ENCODE measurements around the gene STARD7.
"Not testable (repeated sequence)": the region's sequence is repeated elsewhere in the genome, so short reads cannot be mapped to it uniquely, and the experiment has no call there.

Gene STARD7

DNA sequence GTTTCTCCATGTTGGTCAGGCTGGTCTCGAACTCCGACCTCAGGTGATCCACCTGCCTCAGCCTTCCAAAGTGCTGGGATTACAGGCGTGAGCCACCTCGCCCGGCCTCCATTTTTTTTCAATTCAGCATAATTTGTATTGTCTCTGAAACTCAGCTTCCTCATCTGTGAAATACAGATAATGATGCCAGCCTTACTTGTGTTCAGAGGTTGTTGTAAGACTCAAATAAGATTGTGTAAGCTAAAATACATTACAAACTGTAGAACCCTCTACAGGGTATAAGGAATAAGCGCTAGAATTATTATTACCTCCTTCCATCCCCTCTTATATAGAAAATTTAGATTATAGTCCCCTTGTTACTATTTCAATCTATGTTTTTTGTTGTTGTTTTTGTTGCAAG is 24.8 kb upstream of the STARD7 start:
- DNase-seq: no peak

DNA sequence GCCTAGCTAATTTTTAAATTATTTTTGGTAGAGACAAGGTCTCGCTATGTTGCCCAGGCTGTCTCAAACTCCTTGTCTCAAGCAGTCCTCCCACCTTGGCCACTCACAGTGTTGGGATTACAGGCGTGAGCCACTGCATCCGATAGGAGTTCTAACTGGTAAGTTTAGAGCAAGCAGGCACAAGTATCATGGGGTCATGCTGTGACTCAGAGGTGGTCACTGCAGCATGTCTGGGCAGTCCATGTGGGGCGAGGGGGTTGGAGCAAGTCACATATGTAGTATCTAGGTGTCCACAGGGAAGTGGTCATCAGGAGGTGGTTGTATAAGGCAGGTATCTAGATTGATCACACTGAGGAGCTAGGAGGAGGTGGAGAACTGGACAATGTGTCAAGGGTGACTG is 22.7 kb upstream of the STARD7 start:
- DNase-seq: no peak

DNA sequence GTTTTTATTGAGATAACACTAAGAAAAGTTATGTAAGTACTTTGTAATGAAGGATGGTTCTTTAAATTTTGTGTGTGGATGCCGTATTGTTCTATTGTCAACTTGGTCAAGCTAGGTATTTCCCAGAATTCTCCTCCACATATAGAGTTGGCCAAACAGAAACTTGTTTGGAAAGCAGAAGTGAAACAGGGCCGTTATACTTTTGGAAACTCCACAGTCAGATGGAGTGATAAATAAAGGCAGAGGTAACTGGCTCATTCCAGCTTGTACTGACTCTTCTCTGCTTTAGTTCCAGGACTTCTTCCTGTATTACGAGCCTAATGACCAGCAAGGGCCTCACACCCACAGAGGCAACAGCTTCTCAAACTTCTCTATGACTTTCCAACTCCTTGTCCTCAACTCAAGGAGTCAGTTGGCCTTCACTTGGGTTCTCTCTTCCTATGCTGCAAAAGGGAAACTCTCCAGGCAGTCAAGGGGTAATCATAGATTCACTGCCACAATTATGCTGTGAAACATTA is 16.4 kb upstream of the STARD7 start:
- no peak for DNase-seq

GRCh38 chr2:96221106-96221505 is 12.5 kb upstream of the STARD7 start:
- not testable (repeated sequence) for DNase-seq

DNA sequence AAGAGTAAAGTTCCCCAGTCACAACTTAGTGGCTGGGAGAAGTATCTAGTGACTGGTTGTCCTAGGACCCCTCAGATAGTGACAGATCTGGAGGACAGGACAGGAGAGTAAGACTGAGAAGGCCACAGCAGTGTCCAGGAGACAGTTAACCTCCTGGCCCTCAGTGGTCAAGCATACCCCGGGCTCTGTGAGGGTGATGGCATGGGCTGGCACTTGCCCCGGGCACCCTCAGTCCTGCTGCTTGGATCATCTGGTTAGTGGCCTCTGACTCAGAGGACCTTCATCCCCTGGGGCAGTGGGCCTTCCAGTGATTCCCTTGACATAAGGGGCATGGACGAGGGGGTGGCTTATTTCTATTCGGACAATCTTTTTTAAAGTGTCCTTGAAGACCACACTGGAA is 11.3 kb upstream of the STARD7 start:
- not testable (repeated sequence) for DNase-seq

DNA sequence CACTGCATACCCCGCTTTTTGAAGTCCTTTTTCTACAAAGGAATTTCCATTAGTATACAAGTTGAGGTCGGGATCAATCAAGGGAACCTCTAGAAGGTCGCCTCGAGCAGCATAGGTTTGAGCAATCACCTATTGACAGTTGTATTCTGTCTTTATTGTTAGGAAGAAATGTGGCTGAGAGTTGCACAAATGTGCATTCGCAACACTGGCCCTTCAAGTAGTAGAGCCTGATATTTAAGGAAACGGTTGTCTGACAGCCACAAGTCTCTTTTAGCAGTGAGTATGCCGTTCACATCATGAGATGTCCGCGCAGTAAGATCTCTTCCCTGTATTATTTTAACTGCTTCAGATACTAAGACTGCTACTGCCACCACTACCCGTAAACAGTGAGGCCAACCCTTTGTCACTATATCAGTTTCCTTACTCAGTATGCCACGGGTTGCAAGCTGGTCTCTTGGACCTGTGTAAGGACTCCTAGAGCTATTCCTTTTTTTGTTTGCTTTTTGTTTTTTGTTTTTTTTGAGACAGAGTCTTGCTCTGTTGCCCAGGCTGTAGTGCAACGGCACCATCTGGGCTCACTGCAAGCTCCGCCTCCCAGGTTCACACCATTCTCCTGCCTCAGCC is 10.0 kb upstream of the STARD7 start:
- no peak for DNase-seq

GRCh38 chr2:96214554-96214953 is 5.9 kb upstream of the STARD7 start:
- no peak for DNase-seq

GRCh38 chr2:96213379-96213778 is 4.8 kb upstream of the STARD7 start:
- DNase-seq: no peak

DNA sequence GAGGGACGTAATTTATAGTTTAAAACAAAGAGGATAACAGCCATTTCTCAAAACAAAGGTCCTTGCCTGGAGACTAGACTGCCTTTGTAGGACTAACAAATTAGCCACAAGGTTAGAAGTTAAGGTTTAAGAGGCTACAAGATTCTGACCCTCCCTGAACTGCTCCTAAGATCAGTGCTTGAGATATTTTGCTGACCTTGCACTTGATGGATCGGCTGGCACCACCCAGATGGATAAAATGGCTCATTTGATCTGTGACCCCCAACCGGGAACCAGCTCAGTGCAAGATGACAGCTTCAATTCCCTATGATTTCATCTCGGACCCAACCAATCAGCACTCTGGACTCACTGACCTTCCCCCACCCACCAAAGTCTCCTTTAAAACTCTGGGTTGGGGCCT is 3.7 kb upstream of the STARD7 start:
- no peak for DNase-seq

- no peak for DNase-seq
These were observed 1.1 kb upstream of the STARD7 start for GRCh38 chr2:96209729-96210085.

- no peak for DNase-seq
These were observed 543 bp upstream of the STARD7 start for GRCh38 chr2:96209011-96209728.

DNA sequence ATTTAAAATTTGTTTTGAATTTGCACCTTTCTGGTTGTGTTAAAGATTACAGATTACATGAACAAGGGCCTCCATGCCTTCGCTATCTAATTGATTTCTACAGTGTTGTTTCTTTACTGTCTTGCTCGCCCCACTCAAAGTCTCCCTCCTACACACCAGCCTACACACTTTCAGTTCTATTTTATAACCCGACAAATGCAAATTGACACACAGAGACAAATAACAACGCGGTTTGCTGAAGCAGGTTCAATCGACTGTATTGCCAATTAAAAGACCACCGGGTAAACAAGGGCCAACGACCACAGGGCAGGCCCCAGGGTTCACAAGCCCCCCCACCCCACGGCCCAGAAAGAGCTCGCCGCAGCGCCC is 869 bp downstream of the STARD7 start:
- no peak for DNase-seq

DNA sequence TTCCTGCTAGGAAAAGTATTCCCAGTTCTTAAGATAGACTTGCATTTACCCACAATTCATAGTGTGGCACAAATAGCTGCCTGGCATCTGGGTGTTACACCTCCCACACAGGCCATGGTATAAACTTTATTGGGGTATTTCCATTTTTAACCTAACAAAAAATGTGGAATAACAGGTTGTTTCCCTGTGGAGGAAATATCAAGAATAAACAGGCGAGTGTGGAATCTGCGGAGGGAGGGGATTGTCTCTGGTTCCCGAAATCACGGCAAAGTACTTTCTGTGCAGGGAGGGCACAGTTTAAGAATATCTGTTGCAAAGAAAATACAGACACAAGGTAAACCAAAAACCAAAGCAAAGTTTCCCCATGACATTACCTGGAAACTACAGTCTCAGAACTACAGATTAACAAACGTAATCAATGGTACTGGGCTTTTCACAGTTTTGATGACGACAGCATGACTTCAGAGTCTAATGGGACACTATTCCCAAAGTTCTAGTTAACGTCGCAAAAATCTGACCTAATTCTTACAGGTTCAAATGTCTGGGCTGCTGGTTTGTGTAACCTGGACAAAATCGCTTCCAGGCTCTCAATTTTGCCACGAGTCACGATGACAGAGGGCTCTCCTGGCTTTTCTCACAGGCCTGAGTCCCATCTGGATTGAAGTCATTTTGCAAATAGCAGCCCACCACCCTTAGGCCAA is 1.4 kb downstream of the STARD7 start:
- no peak for DNase-seq

- DNase-seq: no peak
These were observed 2.7 kb downstream of the STARD7 start for GRCh38 chr2:96205888-96206287.

- DNase-seq: no peak
These were observed 3.6 kb downstream of the STARD7 start for GRCh38 chr2:96204836-96205624.

- DNase-seq: no peak
These were observed 5.2 kb downstream of the STARD7 start for GRCh38 chr2:96203130-96204028.

- DNase-seq: no peak
These were observed 6.3 kb downstream of the STARD7 start for GRCh38 chr2:96202152-96202854.

GRCh38 chr2:96201338-96201737 is 7.3 kb downstream of the STARD7 start:
- no peak for DNase-seq

- DNase-seq: no peak
These were observed 9.7 kb downstream of the STARD7 start for GRCh38 chr2:96198921-96199320.

GRCh38 chr2:96197546-96198255 is 10.9 kb downstream of the STARD7 start:
- no peak for DNase-seq

Data from stimulated activated naive CD4-positive, alpha-beta T cell (primary cell).